ENCODE results near the gene XAGE3. TPM values are rescaled to one million over a fixed set of nuclear protein-coding genes. Genes with fewer than 3 reads are reported as not detected.
"Not testable (repeated sequence)": the region's sequence is repeated elsewhere in the genome, so short reads cannot be mapped to it uniquely, and the experiment has no call there.

The XAGE3 gene
- total RNA-seq, 1 experiment from 2014 or later, result not detected

GRCh38 chrX:52865343-52865998 is 2.4 kb downstream of the XAGE3 start:
- POLR2A ChIA-PET, result no interaction called here
- DNase-seq (ENCODE audit: low read depth, low spot score) (no peak), ATAC-seq (no peak)
- H3K4me1 ChIP-seq (ENCODE audit: control insufficient read depth, insufficient read depth, low read length), result no peaks in the 10 kb centered on the region
- H3K27ac ChIP-seq (ENCODE audit: low read length), result no peak overlapping the region
- no TSS peak for BruUV-seq (replicated peaks)
- no peaks in the 10 kb centered on the region for H3K9me3 ChIP-seq (ENCODE audit: control insufficient read depth, insufficient read depth, low read depth, low read length)
- no peaks in the 10 kb centered on the region for H3K36me3 ChIP-seq (ENCODE audit: control insufficient read depth, insufficient read depth, low read length)
- CTCF ChIA-PET, result no interaction called here
- no peak overlapping the region for H3K4me3 ChIP-seq (ENCODE audit: low read depth in 2 of 2, low read length in 2 of 2)
- peaks cover 2% of the 10 kb centered on the region; the same call in 1 of the 2 replicates for H3K27me3 ChIP-seq (ENCODE audit: control insufficient read depth, insufficient read depth, low read length)
- in situ Hi-C loops (cut with HindIII; ENCODE audit: low pct_unique_long_range_greater_than_20kb, low sequenced_read_pairs), result no loop called here
- TF ChIP-seq SIN3A (IDR thresholded peaks at IDR 0.05; ENCODE audit: borderline replicate concordance, insufficient read depth, low read depth, low read length) (no peak), REST (IDR thresholded peaks at IDR 0.05; ENCODE audit: insufficient read depth in 1 of 2, low read depth in 2 of 2, low read length in 1 of 2) (no peak), CTCF (IDR thresholded peaks at IDR 0.05) (no peak), POLR2AphosphoS5 (IDR thresholded peaks at IDR 0.05; ENCODE audit: low read depth, low read length) (no peak), TCF7L2 (IDR thresholded peaks at IDR 0.05; ENCODE audit: low read depth, low read length) (no peak)
- intact Hi-C loops (cut with micrococcal nuclease; ENCODE audit: unreplicated experiment), result no loop called here

- in situ Hi-C loops (cut with HindIII; ENCODE audit: low pct_unique_long_range_greater_than_20kb, low sequenced_read_pairs); H3K27me3 ChIP-seq (ENCODE audit: control insufficient read depth, insufficient read depth, low read length); H3K27ac ChIP-seq (ENCODE audit: low read length); CTCF ChIA-PET; BruUV-seq (replicated peaks); H3K4me3 ChIP-seq (ENCODE audit: low read depth in 2 of 2, low read length in 2 of 2); H3K36me3 ChIP-seq (ENCODE audit: control insufficient read depth, insufficient read depth, low read length); H3K9me3 ChIP-seq (ENCODE audit: control insufficient read depth, insufficient read depth, low read depth, low read length); H3K4me1 ChIP-seq (ENCODE audit: control insufficient read depth, insufficient read depth, low read length); ATAC-seq; intact Hi-C loops (cut with micrococcal nuclease; ENCODE audit: unreplicated experiment); POLR2A ChIA-PET; DNase-seq (ENCODE audit: low read depth, low spot score): not testable (repeated sequence)
Measured at GRCh38 chrX:52856991-52857525, 10.8 kb downstream of the XAGE3 start.

- Histone ChIP-seq H3K27ac (ENCODE audit: low read length) (no peak overlapping the region), H3K27me3 (ENCODE audit: control insufficient read depth, insufficient read depth, low read length) (no peaks in the 10 kb centered on the region), H3K4me1 (ENCODE audit: control insufficient read depth, insufficient read depth, low read length) (no peaks in the 10 kb centered on the region), H3K9me3 (ENCODE audit: control insufficient read depth, insufficient read depth, low read depth, low read length) (no peaks in the 10 kb centered on the region), H3K4me3 (ENCODE audit: low read depth in 2 of 2, low read length in 2 of 2) (no peak overlapping the region), H3K36me3 (ENCODE audit: control insufficient read depth, insufficient read depth, low read length) (no peaks in the 10 kb centered on the region)
- ChIA-PET CTCF (no interaction called here), POLR2A (no interaction called here)
- in situ Hi-C loops (cut with HindIII; ENCODE audit: low pct_unique_long_range_greater_than_20kb, low sequenced_read_pairs), result no loop called here
- intact Hi-C loops (cut with micrococcal nuclease; ENCODE audit: unreplicated experiment), result no loop called here
- ATAC-seq, result no peak
- no peak for DNase-seq (ENCODE audit: low read depth, low spot score)
- no TSS peak for BruUV-seq (replicated peaks)
- TF ChIP-seq SIN3A (IDR thresholded peaks at IDR 0.05; ENCODE audit: borderline replicate concordance, insufficient read depth, low read depth, low read length) (no peak), REST (IDR thresholded peaks at IDR 0.05; ENCODE audit: insufficient read depth in 1 of 2, low read depth in 2 of 2, low read length in 1 of 2) (no peak), TCF7L2 (IDR thresholded peaks at IDR 0.05; ENCODE audit: low read depth, low read length) (no peak), CTCF (IDR thresholded peaks at IDR 0.05) (no peak)
Measured at GRCh38 chrX:52852110-52852860, 15.6 kb downstream of the XAGE3 start.
